DOHH2 (cell line): ENCODE measurements around the gene MAP3K10.

ENCODE experiments used
- EZH2phosphoT487 ChIP-seq: fragments of 200-600 bp; sonication (generic); IDR thresholded peaks from 2 replicates; pipeline ENCODE4 v1.6.1; 2017; ENCODE audit warnings: borderline replicate concordance, mild to moderate bottlenecking, antibody characterized with exemption, low read length, moderate library complexity, mixed read lengths
- TF ChIP-seq, protein P1 (sequence below): fragments of 200-600 bp; sonication (generic); IDR thresholded peaks from one replicate; pipeline ENCODE4 v1.5.1; 2014; ENCODE audit warnings: antibody characterized with exemption, mild to moderate bottlenecking, low read depth, low read length; ENCODE audit not compliant: poor library complexity, severe bottlenecking

DNA sequence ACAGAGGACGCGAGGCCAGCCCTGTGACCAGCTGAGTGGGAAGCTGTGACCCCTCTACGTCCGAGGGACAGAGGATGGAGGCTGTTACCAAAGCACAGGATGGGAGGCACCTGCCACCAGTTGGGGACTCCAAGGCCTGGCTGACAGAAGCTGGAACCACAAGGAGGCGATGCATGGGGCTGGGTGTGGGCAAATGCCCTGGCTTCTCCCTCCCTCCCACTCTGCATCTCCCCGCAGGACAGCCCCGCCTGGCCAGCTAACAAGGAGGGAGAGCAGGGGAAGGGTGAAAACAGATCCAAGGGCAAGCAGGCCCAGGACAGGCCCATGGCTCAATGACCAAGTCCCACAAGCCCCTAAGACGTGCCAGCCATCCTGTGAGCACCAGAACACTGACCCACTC lies 65.3 kb downstream of the MAP3K10 start:
- TF ChIP-seq, protein P1, sequence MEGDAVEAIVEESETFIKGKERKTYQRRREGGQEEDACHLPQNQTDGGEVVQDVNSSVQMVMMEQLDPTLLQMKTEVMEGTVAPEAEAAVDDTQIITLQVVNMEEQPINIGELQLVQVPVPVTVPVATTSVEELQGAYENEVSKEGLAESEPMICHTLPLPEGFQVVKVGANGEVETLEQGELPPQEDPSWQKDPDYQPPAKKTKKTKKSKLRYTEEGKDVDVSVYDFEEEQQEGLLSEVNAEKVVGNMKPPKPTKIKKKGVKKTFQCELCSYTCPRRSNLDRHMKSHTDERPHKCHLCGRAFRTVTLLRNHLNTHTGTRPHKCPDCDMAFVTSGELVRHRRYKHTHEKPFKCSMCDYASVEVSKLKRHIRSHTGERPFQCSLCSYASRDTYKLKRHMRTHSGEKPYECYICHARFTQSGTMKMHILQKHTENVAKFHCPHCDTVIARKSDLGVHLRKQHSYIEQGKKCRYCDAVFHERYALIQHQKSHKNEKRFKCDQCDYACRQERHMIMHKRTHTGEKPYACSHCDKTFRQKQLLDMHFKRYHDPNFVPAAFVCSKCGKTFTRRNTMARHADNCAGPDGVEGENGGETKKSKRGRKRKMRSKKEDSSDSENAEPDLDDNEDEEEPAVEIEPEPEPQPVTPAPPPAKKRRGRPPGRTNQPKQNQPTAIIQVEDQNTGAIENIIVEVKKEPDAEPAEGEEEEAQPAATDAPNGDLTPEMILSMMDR = no peak
- no peak for TF ChIP-seq EZH2phosphoT487
